ENCODE results near the gene KIFAP3.
"Not testable (repeated sequence)": the region's sequence is repeated elsewhere in the genome, so short reads cannot be mapped to it uniquely, and the experiment has no call there.

The KIFAP3 gene

DNA sequence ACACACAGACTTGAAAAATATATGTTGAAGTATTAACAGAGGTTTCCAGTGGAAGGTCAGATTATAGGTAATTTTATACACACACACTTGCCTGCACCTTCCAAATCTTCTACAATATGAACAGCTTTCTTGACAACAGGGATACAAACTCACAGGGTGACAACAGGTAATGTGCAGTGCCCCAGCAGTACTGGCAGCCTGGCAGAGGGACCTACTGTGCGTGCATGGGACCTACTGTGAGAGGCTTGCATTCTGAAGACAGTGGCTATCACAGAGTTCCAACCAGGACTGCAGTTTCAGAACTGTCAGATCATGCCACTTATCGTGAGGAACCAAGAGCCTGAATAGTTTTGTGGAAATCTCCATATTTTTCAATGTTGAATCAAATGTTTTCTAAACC is 184.6 kb downstream of the KIFAP3 start:
- DNase-seq (ENCODE audit: insufficient read length, low spot score), result no peak
- TF ChIP-seq POLR2A (IDR thresholded peaks at IDR 0.05; ENCODE audit: low read depth, low read length), result no peak
- no peak for FAIRE-seq

DNA sequence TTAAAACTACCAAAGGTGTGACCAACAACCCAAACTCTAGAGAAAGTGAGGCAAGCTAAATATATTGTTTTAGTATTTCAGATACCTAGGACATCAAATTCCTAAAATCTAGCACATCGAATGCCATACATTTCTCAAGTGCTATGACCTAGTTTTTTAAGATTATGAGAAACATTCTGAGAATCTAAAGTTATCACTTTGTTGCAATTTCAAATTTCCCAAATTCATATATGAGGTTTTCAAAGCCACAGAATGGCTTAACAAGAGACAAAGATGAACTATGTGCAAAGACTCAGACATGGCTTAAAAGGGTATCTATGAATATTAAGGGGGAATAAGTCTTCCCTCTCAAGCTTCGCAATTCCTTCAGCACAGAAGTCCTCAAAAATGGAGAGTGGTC is 187.6 kb downstream of the KIFAP3 start:
- FAIRE-seq (no peak), DNase-seq (ENCODE audit: insufficient read length, low spot score) (no peak)
- no peak for TF ChIP-seq POLR2A (IDR thresholded peaks at IDR 0.05; ENCODE audit: low read depth, low read length)

- TF ChIP-seq POLR2A (IDR thresholded peaks at IDR 0.05; ENCODE audit: low read depth, low read length), result no peak
- no peak for DNase-seq (ENCODE audit: insufficient read length, low spot score)
- FAIRE-seq, result no peak
These were observed 188.1 kb downstream of the KIFAP3 start for GRCh38 chr1:169886422-169886821.

DNA sequence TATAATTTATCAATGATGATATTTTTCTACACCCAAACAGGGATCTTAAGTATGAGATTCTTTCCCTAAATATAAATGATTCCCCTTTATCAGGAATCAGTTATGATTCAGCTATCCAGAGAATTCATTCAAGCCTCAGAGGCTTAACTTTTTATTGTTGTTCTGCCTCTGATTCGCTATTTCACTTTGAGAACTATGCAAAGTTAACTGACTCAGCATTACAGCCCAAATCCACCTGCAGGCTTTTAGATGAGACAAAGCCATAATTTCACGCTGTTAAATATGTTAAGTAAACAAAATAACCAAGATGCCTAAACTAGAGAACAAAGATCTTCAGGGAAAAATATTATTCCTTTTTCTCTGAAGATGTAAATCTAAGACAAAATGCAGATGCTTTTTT is 189.3 kb downstream of the KIFAP3 start:
- FAIRE-seq, result no peak
- no peak for TF ChIP-seq POLR2A (IDR thresholded peaks at IDR 0.05; ENCODE audit: low read depth, low read length)
- no peak for DNase-seq (ENCODE audit: insufficient read length, low spot score)

GRCh38 chr1:169884634-169885033 is 189.9 kb downstream of the KIFAP3 start:
- TF ChIP-seq POLR2A (IDR thresholded peaks at IDR 0.05; ENCODE audit: low read depth, low read length), result no peak
- DNase-seq (ENCODE audit: insufficient read length, low spot score) (no peak), FAIRE-seq (no peak)

GRCh38 chr1:169882039-169882511 is 192.4 kb downstream of the KIFAP3 start:
- FAIRE-seq (no peak), DNase-seq (ENCODE audit: insufficient read length, low spot score) (no peak)
- TF ChIP-seq POLR2A (IDR thresholded peaks at IDR 0.05; ENCODE audit: low read depth, low read length), result no peak

DNA sequence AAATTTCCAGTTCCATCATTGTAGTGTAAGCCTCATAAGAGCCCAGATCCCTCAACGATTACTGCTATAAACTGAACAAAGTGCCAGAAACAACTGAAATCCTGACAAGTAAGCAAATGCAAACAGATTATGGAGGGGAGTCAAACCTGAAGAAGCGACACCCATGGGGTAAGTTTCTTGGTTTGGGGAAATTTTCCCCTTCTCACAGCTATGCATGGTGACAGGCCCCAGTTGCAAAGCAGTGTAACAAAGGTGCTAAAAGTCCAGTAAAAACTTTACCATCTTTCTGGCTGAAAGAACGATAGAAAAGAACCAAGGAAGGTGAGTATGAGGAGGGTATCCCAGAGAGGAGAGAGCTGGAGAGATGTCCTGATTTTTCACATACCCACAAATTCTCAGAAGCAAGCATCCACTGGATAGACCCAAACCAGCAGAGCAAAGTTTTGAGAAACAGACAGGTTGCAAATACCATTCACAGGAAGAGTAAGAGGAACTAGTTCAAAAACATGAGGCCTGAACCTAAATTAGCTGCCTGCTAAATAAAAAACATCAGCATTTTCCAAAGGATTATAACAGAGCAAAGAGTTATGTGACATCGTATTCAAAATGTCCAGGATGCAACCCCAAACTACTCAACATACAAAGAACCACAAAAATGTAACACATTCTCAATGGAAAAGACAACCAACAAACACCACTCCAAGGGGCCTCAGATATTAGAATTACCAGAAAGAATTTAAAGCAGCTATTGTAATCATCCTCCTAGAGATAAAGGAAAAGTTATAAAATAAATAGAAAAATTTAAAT is 195.3 kb downstream of the KIFAP3 start:
- no peak for DNase-seq (ENCODE audit: insufficient read length, low spot score)
- FAIRE-seq, result no peak
- no peak for TF ChIP-seq POLR2A (IDR thresholded peaks at IDR 0.05; ENCODE audit: low read depth, low read length)

DNA sequence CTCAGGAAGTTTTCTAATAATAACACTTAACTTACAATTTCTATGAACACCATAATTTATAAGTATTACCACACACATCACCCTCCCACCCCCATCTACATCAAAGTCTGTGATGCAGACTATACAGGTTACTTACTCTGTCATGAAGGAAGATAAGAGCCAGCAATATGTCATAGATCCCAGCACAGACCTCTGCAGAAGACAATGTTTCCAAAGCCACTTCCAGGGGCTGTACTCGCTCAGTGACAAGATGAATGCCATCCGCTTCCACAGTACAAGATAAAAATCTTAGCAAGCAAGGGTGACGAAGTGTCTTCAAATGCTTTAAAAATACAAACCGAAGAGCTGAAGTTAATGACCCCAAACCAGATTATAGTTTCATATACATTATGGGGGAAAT is 196.0 kb downstream of the KIFAP3 start:
- DNase-seq (ENCODE audit: insufficient read length, low spot score) (no peak), FAIRE-seq (no peak)
- no peak for TF ChIP-seq POLR2A (IDR thresholded peaks at IDR 0.05; ENCODE audit: low read depth, low read length)

- FAIRE-seq (no peak), DNase-seq (ENCODE audit: insufficient read length, low spot score) (no peak)
These were observed 196.5 kb downstream of the KIFAP3 start for GRCh38 chr1:169877800-169878491.

GRCh38 chr1:169874229-169874628 is 200.3 kb downstream of the KIFAP3 start:
- no peak for FAIRE-seq
- no peak for DNase-seq (ENCODE audit: insufficient read length, low spot score)
- TF ChIP-seq POLR2A (IDR thresholded peaks at IDR 0.05; ENCODE audit: low read depth, low read length), result no peak

More at GRCh38 chr1:169877800-169878491, 196.5 kb downstream of the KIFAP3 start:
- no peak for TF ChIP-seq POLR2A (IDR thresholded peaks at IDR 0.05; ENCODE audit: low read depth, low read length)

DNA sequence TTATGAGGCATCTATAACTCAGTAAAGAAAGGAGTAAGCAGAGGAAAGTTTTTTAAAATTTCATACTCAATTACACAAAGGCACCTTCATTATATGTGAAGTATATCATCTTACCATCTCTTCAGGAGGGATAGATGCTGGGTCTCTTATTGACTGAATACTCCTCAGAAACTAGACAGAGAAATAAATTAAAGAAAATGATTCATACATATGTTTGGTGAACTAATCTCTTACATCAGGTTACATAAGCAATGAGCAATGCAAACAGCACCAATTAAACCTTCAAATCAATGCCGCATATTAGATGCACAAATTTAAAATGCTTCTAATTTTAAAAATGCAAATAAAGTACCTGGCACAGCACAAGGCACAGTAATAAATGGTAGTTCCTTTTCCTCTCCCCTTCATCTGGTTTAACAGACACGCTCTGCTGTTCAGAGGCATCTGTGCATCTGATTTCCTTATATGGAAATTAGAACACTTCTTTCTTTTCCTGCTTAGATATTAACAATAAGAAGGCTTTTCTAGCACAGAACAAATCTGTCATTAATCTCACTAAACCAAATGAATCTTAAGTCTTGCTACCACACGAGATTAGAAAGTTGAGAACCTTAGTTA is 200.8 kb downstream of the KIFAP3 start:
- FAIRE-seq (no peak), DNase-seq (ENCODE audit: insufficient read length, low spot score) (no peak)
- TF ChIP-seq POLR2A (IDR thresholded peaks at IDR 0.05; ENCODE audit: low read depth, low read length), result no peak

- DNase-seq (ENCODE audit: insufficient read length, low spot score) (no peak), FAIRE-seq (no peak)
- no peak for TF ChIP-seq POLR2A (IDR thresholded peaks at IDR 0.05; ENCODE audit: low read depth, low read length)
These were observed 201.6 kb downstream of the KIFAP3 start for GRCh38 chr1:169872906-169873305.

- not testable (repeated sequence) for DNase-seq (ENCODE audit: insufficient read length, low spot score); FAIRE-seq
These were observed 202.5 kb downstream of the KIFAP3 start for GRCh38 chr1:169871988-169872387.
